HG02870 (cell line): Measurements from ENCODE around the gene KRT8.
A peak's percentile ranks its signal among the peaks of the same experiment; 100 is the strongest.
"Not testable (repeated sequence)": the region's sequence is repeated elsewhere in the genome, so short reads cannot be mapped to it uniquely, and the experiment has no call there.

ENCODE experiments used
- ATAC-seq: cut with Tn5 transposase; IDR thresholded peaks from one replicate; pipeline ENCODE4 v1.9.1; 2021; ENCODE audit warnings: mild to moderate bottlenecking, moderate library complexity; ENCODE audit not compliant: unreplicated experiment

KRT8 gene

DNA sequence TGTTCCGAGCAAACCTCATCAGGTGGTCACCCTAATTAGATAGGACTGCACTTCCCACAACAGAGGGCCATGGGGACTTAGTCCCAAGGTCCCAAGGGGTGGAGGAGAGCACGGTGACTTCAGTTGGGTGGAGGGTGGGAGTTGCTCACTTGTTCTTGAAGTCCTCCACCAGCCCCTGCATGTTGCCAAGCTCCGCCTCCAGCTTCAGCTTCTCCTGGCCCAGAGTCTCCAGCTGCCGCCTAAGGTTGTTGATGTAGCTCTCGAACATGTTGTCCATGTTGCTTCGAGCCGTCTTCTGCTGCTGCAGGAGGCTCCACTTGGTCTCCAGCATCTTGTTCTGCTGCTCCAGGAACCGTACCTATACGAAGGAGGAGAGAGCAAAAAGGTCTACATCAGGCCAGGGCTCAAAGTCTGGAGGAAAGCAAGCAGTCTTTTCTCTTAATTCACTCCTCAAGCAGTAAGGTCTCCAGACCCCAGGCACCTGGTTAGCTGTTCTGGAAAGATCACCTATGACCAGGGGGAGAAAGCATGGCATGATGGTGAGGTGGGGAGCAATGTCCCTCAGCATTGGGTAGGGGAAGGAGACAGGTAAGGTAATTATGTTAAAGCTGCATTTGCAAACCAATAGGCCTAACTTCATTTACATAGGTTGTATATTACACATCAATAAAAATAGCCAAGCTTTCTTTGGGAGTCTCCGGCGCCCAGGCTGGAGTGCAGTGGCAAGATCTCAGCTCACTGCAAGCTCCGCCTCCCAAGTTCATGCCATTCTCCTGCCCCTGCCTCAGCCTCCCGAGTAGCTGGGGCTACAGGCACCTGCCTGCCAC, 2.9 kb downstream of the KRT8 start:
- ATAC-seq = no peak

DNA sequence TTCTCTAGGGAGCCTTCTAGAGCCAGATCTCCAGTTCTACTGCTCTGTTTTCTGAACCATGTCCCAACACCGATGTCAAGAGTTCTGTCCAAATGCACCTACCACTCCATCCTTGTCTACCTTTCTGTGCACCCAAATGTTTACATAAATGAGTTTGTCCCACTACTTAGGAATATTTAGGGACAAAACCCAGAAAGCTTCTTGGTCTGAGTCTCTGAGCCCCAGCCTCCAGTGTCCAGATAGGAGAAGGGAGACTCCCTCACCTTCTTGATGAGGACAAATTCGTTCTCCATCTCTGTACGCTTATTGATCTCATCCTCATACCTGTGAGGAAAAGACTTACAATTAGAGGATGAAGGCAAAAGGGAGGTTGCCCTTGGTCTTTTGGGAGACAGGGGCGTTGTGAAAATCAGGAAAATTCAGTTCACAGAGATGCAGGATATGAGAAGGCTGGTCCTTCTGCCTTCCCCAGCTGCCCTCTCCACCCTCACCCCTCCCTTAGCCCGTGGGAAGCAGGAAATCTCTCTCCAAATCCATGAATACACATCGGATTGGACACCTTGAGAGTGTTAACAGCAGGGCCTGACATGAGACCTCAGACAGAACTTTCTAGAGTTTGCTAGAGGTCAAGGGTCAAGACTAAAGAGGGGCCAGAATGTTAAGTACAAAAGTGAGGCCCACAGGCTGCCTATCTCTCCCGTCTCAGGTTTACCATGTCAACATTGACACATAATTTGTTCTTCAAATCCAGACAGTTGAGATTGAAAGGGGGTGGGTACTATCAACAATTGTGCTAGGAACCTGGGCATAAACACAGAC, 3.8 kb downstream of the KRT8 start:
- no peak for ATAC-seq

DNA sequence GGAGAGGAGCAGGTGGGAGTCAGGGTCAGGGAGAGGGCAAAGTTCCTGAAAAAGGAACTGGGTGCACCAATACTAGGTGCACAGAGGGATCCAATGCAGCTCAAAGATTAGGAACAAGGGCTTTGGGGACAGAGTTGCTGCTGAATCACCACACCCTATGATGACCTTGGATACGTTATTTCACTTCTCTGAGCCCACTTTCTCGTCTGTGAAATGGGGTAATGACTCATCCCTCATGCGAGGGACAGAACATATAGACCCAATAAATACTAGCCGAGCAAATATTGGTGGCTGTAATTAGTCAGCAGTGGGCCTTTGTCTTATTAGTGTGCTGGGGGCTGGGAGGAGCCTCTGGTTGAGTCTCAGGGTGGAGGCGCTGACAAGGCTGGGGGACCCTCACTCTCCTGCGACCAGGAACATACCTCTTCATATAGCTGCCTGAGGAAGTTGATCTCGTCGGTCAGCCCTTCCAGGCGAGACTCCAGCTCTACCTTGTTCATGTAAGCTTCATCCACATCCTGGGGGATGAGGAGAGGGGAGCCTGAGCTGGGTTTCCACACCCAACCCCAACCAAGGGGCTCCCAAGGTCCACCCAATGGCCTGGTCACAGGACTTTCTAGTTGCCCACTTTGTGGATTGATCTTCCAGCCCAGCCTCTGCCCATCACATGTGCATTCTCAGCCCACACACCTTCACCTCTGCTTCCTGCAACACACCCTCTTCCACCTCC, 4.5 kb downstream of the KRT8 start:
- ATAC-seq = no peak

DNA sequence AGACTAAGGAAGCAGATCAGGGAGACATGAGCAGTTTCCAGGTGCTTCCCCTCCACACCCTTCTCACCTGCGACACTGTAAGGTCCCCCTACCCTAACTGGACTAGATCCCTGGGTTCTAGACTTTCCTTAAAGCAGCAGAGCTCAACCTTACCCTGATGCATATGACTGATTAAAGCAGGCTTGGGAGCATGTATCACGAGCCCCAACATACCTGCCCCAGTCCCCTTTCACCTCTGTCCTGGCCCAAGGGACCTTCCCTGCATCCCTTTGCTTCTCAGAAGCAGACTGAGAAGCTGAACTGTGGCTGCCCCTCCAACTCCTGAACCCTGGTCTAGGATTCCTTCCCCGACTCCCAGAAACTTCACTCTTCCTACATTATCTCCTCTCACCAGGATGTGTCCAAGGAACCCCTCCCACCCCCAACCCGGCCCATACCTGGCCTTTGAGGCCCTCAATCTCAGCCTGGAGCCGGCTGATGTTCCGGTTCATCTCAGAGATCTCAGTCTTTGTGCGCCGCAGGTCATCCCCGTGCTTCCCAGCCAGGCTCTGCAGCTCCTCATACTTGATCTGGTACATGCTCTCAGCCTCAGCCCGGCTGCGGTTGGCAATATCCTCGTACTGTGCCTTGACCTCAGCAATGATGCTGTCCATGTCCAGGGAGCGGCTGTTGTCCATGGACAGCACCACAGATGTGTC, 5.4 kb downstream of the KRT8 start:
- ATAC-seq = no peak

DNA sequence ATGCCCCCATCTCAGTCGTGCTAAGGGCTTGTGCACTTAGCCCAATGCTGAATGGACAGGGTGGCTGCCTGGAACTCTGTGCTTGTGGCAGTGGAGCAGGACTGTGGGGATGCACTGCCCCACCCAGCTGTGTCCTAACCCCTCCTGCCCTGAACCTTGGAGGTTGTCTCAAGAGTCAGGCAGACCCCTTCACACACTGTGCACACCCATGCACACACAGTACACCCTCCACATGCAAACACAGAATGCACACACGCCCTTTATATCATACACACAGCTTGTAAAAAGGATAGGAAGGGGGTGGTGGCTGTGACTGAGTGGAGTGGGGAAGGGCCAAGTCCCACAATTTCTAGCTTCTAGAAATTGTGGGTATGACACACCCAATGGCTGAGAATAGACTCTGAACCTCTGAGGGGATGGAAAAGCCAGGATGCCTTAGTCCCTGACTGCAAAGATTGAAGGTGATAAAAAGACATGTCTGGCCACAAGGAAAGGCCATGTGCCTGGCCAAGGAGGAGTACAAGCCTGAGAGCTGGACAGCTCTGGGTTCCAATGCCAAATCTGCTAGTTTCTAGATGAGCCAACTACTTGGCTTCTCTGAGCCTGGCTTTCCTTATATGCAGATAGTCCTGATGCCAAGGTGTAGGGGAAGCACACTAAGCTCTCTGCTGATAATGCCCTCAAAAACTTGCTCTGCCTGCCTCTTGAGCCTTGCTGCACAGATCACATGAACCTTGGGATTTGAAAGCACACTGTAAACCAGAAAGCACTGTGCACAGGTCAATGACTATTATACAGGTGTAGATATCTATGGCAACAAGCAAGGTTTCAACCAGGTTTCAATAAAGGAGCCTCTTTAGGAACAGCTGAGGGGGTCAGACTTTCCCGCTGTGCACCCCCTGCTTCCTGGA, 8.4 kb downstream of the KRT8 start:
- ATAC-seq = no peak

DNA sequence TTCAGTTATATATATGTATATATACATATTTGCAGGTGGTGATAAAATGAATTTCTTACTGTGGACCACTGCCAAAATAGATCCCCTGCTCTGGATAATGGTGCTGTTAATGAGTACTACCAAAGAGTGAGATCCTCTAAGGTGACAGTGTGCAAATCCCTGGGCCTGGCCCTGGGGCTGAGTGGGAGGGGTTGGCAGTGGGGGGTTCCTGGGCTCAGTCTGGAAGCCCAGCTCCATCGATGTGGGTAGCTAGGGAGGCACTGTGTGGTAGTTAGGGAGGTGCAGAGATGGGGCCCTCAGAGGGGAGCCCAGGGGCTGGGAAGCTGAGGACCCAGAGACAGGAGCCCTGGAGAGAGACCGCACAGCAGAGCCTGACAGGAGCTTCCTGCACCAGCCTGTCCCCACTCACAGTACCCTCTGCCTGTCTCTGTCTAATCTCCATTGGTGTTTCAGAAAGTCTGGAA, 9.1 kb downstream of the KRT8 start:
- ATAC-seq = no peak

DNA sequence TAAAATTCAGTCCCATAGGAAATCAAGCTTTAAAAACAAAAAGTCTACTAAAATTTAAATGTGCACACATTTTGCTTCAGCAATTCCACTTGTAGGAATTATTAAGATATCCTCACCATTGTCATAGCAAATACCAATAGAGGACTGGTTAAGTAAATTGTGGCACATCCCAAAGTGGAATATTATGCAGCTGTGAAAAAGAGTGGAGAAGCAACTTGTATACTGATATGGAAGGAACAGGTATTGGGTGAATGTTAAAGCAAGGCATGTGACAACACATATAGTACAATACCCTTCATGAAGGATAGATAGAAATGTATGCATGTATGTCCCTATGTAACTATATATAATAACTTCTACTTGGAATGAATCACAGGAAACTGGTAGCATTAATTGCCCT, 11.9 kb downstream of the KRT8 start:
- no peak for ATAC-seq

DNA sequence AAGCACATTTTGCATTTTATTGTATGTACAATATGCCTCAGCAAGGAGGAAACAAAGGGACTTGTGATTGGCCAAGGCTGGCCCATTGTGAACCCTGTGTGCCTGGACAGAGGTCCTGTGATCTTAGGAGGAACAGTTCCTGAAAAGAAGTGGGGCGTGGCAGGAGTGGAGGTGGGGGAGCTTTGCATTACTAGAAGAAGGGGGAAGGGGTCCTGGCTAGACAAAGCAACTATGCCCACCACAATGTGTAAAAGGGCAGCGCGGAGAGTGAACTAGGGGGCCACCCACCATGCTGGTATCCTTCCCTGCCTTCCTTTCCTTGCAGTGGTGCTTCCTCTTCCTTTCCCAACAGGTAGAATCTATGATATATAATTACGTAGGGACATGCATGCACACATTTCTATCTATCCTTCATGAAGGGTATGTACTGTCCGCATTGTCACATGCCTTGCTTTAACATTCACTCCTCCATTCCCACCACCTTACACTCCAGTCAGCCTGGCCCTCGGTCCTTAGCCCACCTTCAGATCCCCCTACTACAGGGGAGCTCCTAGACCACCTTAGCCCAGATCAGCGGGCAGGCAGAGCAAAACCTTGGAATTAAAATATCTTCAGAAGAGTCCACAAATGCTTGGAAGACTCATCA, 12.5 kb downstream of the KRT8 start:
- ATAC-seq = no peak

DNA sequence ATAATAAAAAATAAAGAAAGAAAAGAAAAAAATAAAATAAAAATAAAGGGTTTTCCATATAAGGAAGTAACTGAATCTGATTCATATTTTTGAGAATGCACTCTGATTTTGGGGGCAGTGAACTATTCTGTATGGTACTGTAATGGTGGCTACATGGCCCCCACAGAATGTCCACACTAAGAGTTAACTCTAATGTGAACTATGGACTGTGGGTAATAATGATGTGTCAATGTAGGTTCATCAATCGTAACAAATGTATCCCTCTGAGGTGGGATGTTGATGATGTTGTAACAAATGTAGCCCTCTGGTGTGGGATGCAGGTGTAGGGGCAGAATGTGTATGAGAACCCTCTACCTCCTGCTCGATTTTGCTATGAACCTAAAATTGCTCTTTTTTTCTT, 13.8 kb downstream of the KRT8 start:
- ATAC-seq = no peak

DNA sequence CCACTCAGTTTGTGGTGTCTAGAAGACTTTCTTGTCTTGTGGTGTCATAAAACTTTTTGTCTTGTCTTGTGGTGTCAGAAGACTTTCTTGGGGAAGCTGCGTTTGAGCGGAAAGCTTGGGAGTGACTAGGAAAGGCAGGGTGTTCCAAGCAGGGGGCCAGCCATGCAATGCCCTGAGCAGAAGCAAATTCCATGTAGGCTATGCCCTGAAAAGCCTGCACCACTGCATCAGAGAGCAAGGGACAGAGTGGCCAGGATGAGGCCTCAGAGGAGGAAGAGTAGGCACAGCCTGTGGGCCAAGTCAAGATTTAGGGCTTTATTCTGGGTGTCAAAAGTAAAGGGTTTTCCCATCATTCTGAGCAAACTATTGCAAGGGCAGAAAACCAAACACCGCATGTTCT, 14.5 kb downstream of the KRT8 start:
- no peak for ATAC-seq

DNA sequence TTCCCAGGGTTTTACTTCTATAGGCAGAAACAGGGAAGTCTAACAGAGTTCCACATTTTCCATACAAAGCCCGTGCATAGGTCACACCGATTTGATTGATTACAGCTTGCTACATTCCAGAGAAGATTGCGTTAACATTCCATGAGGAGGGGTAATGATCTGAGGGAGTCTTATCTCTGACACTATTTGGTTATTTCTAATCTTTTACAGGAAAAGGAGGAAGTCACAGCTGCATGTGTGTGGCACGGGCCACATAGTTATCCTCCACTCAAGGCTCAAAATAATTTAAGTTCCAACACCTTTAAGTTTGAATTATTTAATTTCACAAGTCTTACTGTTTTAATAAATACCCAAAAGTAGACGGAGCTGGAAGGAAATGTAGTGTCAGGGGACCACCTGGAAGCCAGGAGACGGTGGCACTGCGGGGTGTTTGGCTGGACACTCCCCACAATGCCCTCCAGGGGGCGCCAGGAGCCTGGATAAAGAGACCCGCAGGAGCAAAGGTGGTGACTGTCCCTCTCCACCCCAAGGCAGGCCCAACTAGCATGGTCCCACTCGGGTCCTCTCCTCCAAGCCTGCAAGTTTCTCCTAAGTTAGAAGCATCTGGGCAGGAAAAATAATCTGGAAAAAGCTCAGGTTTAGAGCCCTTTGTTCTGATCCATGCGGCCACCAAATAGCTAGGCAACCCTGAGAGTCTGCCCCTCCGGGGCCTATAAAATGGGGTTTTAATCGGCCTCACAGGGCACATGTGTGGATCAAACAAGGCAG, 20.2 kb downstream of the KRT8 start:
- ATAC-seq = no peak

DNA sequence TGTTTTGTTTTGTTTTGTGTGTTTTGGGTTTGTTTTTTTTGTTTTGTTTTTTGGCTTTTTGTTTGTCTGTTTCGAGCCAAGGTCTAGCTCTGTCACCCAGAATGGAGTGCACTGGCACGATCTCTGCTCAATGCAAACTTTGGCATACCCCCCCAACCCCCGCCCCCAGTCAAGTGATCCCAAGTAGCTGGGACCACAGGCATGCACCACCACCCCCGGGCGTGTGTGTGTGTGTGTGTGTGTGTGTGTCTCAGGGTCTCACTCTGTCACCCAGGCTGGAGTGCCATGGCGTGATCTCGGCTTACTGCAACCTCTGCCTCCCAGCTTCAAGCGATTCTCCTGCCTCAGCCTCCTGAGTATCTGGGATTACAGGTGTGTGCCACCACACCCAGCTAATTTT, 24.4 kb downstream of the KRT8 start:
- ATAC-seq = not testable (repeated sequence)

DNA sequence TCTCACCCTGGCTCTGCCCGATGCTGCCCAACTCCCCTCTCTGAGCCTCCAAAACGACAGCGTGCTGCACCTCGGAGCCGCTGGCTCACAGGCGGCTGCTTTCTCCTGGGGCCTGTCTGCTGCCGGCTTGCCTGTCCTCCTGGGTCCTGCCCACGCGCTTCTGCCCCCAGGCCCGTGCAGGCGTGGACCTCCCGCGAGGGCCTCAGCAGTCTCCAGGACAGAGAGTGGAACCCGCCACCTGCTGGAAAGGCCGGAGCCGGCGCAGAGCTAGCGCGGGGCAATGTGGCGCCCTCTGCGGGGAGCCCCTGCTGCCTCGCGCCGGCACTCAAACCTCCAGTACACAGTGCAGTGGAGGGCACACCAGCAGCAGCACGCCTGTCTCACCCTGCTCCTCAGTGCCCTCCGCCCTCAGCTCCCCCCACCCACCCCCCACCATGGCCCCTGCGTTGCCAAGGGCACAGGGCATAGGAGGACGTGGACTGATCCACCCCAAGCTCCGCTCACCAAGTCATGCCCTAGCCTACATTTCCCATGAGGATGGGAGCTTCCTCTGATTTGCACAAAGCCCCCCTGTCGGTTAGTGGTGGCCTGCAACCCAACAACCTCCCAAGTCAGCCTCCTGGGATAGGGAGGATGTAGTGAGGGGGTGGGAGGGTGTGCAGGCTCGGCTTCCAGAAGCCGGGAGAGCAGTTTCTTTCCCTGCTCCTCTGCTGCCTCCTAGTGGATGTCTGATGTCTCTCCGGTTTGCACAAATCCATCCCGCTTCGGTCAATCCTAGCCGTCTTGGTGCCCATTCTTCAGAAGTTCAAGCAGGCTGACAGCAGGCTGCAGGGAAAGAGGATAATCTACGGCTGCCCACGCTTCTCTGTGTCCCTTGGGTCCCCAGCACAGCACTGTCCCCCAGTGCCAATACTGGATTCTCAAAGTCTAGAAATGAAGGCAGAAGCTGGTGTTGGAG, 25.2 kb downstream of the KRT8 start:
- ATAC-seq = peak; percentile 63

DNA sequence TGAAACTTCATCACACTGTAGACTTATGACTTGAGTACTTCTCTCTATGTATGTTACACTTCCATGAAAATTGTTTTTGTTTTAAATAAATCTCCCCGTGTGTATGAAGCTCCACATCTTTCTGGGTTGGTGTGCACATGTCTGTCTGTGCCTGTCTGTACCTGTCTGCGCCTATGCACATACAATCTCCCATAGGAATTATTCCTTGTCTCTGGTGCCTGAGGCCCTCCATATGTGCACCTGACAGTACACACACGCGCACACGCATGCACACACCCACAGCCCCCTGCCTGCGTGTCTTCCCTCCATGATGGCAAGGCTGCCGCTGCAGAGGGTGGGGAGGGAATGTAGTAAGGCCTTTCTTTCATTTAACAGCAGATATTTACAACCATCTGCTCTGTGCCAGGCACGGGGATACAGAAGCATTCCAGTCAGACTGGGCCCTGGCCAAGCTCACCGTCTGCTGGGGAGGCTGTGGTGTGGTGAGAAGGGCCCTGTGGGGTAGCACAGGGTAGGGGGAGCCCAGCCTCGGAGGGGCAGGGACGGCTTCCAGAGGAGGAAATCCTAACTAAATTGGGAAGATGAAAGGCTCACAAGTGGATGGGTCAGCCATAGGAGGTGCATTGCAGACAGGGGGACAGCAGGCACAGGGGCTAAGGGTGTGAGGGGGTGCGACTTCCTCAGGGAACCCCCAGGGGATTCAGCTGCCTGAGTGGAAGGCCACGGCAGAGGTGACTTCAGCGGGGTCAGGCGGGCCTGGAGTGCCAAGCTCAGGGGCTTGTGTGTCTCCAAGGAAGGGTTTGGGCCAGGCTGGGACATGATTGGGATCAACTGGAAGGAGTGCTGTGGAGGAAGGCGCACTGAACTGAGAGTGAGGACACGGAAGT, 26.1 kb downstream of the KRT8 start:
- ATAC-seq = no peak

DNA sequence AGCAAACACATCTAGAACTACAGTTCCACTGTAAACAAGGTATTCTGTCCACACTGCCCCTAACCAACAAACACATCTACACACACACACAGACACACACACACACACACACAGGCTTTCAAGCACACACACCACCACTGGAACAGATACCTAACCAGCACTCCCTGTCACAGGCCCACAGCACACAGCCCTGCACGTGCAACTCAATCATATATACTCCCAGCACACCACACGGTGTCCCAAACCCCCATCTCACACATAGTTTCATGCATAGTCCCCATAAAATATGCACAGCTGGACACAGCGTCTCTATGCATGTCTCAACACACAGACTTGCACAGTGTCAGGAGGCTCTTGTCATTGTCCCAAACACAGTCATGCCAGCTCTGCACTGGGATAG, 27.6 kb downstream of the KRT8 start:
- ATAC-seq = no peak

DNA sequence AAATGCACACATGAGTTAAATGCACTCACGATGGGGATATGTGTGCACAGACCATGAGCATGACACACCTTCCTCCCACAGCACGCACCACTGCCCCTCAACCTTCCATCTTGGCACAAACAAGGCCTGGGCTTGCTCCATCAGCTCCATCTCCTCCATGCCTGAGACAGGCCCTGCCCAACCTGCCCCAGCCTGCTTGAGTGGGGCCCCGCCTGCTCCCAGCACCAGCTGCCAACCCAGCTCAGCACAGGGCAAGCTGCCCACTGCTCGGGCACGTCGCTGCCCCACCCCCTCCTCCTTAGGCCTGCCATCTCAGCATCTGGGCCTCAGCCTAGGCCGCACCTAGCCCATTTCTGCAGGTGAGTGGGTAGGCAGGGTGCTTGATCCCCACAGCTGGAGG, 28.5 kb downstream of the KRT8 start:
- no peak for ATAC-seq
